Measurements from ENCODE around the gene TCP11L2.

Gene TCP11L2

DNA sequence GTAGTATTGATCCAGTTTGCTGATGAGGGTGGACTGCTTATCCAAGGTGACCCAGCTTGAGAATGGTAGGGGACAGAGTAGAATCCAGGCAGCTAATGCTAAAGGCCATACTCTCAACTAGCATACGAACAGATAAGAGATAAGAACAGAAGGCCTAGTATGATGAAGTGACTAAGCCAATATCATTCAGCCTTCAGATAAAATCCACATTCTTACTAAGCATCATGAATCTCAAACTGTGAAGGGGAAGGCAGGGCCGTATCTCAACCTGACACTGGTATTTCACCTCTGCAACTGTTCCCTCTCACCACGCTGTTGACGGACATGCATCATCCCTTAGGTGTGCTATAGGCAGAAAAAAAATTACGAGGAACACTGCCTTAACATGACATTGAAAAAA lies 46.6 kb upstream of the TCP11L2 start:
- H3K9me3 ChIP-seq (replicated peaks; ENCODE audit: insufficient read depth, low read length): no peaks in the 10 kb centered on the region
- no peak for DNase-seq
- no peak for TF ChIP-seq EZH2 (optimal IDR thresholded peaks at IDR 0.05; ENCODE audit: low read depth, low read length)
- TF ChIP-seq, protein P1, sequence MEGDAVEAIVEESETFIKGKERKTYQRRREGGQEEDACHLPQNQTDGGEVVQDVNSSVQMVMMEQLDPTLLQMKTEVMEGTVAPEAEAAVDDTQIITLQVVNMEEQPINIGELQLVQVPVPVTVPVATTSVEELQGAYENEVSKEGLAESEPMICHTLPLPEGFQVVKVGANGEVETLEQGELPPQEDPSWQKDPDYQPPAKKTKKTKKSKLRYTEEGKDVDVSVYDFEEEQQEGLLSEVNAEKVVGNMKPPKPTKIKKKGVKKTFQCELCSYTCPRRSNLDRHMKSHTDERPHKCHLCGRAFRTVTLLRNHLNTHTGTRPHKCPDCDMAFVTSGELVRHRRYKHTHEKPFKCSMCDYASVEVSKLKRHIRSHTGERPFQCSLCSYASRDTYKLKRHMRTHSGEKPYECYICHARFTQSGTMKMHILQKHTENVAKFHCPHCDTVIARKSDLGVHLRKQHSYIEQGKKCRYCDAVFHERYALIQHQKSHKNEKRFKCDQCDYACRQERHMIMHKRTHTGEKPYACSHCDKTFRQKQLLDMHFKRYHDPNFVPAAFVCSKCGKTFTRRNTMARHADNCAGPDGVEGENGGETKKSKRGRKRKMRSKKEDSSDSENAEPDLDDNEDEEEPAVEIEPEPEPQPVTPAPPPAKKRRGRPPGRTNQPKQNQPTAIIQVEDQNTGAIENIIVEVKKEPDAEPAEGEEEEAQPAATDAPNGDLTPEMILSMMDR (IDR thresholded peaks at IDR 0.05; ENCODE audit: low read length): no peak
- TF ChIP-seq EZH2phosphoT487 (IDR thresholded peaks at IDR 0.05; ENCODE audit: low read length): no peak

DNA sequence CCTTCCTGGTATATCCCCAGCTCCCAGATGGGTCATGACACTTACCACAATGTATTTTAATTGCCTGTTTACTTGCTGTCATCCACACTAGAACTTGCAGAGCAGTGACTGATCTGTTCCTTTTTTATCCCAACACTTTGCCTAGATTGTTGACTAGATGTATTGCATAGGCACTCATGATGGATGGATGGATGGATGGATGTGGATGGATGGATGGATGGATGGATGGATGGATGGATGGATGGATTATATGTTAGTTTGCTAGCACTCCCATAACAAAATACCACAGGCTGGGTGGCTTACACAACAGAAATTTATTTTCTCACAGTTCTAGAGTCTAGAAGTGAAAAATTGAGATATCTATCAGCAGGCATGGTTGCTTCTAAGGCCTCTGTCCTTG lies 46.0 kb upstream of the TCP11L2 start:
- Histone ChIP-seq H3K27ac (ENCODE audit: low read length) (no peak overlapping the region), H3K9me3 (replicated peaks; ENCODE audit: insufficient read depth, low read length) (no peaks in the 10 kb centered on the region), H3K27me3 (replicated peaks; ENCODE audit: insufficient read depth, low read length) (no peaks in the 10 kb centered on the region), H2AFZ (ENCODE audit: low read length) (no peak overlapping the region), H3K4me3 (ENCODE audit: low read length) (no peak overlapping the region), H3F3A (ENCODE audit: insufficient read depth, low read length) (no peaks in the 10 kb centered on the region), H3K4me2 (ENCODE audit: low read depth, low read length) (no peak overlapping the region), H3K79me2 (ENCODE audit: low read length) (no peaks in the 10 kb centered on the region), H3K36me3 (replicated peaks; ENCODE audit: insufficient read depth, low read length) (no peaks in the 10 kb centered on the region), H3K9me2 (replicated peaks; ENCODE audit: insufficient read depth, low read length) (no peaks in the 10 kb centered on the region), H3K9ac (ENCODE audit: low read length) (no peak overlapping the region), H3K4me1 (ENCODE audit: low read length) (no peaks in the 10 kb centered on the region), H4K20me1 (ENCODE audit: insufficient read depth, low read length) (no peaks in the 10 kb centered on the region)
- TF ChIP-seq EZH2phosphoT487 (IDR thresholded peaks at IDR 0.05; ENCODE audit: low read length) (no peak), EZH2 (optimal IDR thresholded peaks at IDR 0.05; ENCODE audit: low read depth, low read length) (no peak)
- TF ChIP-seq, protein P1 (IDR thresholded peaks at IDR 0.05; ENCODE audit: low read length): no peak
- no peak for DNase-seq

More for the DNA sequence above, 46.6 kb upstream of the TCP11L2 start:
- Histone ChIP-seq H3K4me3 (ENCODE audit: low read length) (no peak overlapping the region), H3K36me3 (replicated peaks; ENCODE audit: insufficient read depth, low read length) (no peaks in the 10 kb centered on the region), H3K9me2 (replicated peaks; ENCODE audit: insufficient read depth, low read length) (no peaks in the 10 kb centered on the region), H3F3A (ENCODE audit: insufficient read depth, low read length) (no peaks in the 10 kb centered on the region), H3K9ac (ENCODE audit: low read length) (no peak overlapping the region), H3K4me2 (ENCODE audit: low read depth, low read length) (no peak overlapping the region), H3K27me3 (replicated peaks; ENCODE audit: insufficient read depth, low read length) (no peaks in the 10 kb centered on the region), H3K27ac (ENCODE audit: low read length) (no peak overlapping the region), H3K79me2 (ENCODE audit: low read length) (no peaks in the 10 kb centered on the region), H4K20me1 (ENCODE audit: insufficient read depth, low read length) (no peaks in the 10 kb centered on the region), H2AFZ (ENCODE audit: low read length) (no peak overlapping the region), H3K4me1 (ENCODE audit: low read length) (peaks cover under 1% of the 10 kb centered on the region; the same call in 1 of the 2 replicates)

DNA sequence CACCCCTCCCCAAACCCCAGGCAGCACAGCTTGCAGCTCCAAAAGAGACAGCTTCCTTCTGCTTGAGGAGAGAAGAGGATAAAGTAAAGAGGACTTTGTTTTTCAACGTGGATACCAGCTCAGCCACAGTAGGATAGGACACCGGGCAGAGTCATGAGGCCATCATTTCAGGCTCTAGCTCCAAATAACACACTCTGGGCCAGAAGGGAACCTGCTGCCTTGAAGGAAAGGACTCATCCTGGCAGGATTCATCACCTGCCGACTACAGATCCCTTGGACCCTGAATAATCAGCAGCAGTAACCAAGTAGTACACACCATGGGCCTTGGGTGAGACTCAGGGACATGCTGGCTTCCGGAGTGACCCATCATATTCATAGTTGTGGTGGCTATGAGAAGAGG lies 44.3 kb upstream of the TCP11L2 start:
- Histone ChIP-seq H3K79me2 (ENCODE audit: low read length) (no peaks in the 10 kb centered on the region), H3K4me1 (ENCODE audit: low read length) (no peaks in the 10 kb centered on the region), H3F3A (ENCODE audit: insufficient read depth, low read length) (no peaks in the 10 kb centered on the region), H3K27me3 (replicated peaks; ENCODE audit: insufficient read depth, low read length) (no peaks in the 10 kb centered on the region), H3K9ac (ENCODE audit: low read length) (no peak overlapping the region), H2AFZ (ENCODE audit: low read length) (no peak overlapping the region), H3K4me3 (ENCODE audit: low read length) (no peak overlapping the region), H3K27ac (ENCODE audit: low read length) (no peak overlapping the region), H3K4me2 (ENCODE audit: low read depth, low read length) (no peak overlapping the region), H4K20me1 (ENCODE audit: insufficient read depth, low read length) (no peaks in the 10 kb centered on the region), H3K36me3 (replicated peaks; ENCODE audit: insufficient read depth, low read length) (no peaks in the 10 kb centered on the region), H3K9me2 (replicated peaks; ENCODE audit: insufficient read depth, low read length) (no peaks in the 10 kb centered on the region), H3K9me3 (replicated peaks; ENCODE audit: insufficient read depth, low read length) (no peaks in the 10 kb centered on the region)
- no peak for TF ChIP-seq EZH2 (optimal IDR thresholded peaks at IDR 0.05; ENCODE audit: low read depth, low read length)
- TF ChIP-seq, protein P1 (IDR thresholded peaks at IDR 0.05; ENCODE audit: low read length): no peak
- no peak for TF ChIP-seq EZH2phosphoT487 (IDR thresholded peaks at IDR 0.05; ENCODE audit: low read length)
- DNase-seq: no peak
